GM21529 (cell line): ENCODE data around the gene GLB1L.
A peak's percentile ranks its signal among the peaks of the same experiment; 100 is the strongest.
"Not testable (repeated sequence)": the region's sequence is repeated elsewhere in the genome, so short reads cannot be mapped to it uniquely, and the experiment has no call there.

Source experiments
- ATAC-seq: cut with Tn5 transposase; IDR thresholded peaks from one replicate; pipeline ENCODE4 v1.9.1; 2021; ENCODE audit not compliant: unreplicated experiment

Gene GLB1L

GRCh38 chr2:219281588-219281987, 36.3 kb upstream of the GLB1L start:
- ATAC-seq, result no peak

- ATAC-seq, result no peak
Observed at GRCh38 chr2:219280651-219281050, 35.4 kb upstream of the GLB1L start.

GRCh38 chr2:219279916-219280516, 34.8 kb upstream of the GLB1L start:
- ATAC-seq, result no peak

GRCh38 chr2:219279151-219279915, 34.1 kb upstream of the GLB1L start, which contains the start of gene DNAJB2:
TSS of gene DNAJB2 (plus strand) at chr2:219279366. CDS start at chr2:219279834, 468 bp downstream.
- ATAC-seq, result peak; percentile 82

GRCh38 chr2:219278655-219279150, 33.5 kb upstream of the GLB1L start:
- ATAC-seq, result no peak

- peak; percentile 30 for ATAC-seq
Observed at GRCh38 chr2:219277703-219278654, 32.7 kb upstream of the GLB1L start.

GRCh38 chr2:219274361-219274921, 29.2 kb upstream of the GLB1L start:
- ATAC-seq, result no peak

GRCh38 chr2:219273937-219274336, 28.7 kb upstream of the GLB1L start:
- ATAC-seq, result no peak

- ATAC-seq, result no peak
Observed at GRCh38 chr2:219272995-219273394, 27.8 kb upstream of the GLB1L start.

GRCh38 chr2:219272356-219272755, 27.1 kb upstream of the GLB1L start:
- ATAC-seq, result no peak

GRCh38 chr2:219271021-219271420, 25.8 kb upstream of the GLB1L start:
- no peak for ATAC-seq

GRCh38 chr2:219270055-219270372, 24.8 kb upstream of the GLB1L start:
- ATAC-seq, result no peak

GRCh38 chr2:219269362-219270054, 24.3 kb upstream of the GLB1L start:
- no peak for ATAC-seq

GRCh38 chr2:219268294-219268693, 23.1 kb upstream of the GLB1L start:
- no peak for ATAC-seq

GRCh38 chr2:219266886-219267285, 21.6 kb upstream of the GLB1L start:
- no peak for ATAC-seq

GRCh38 chr2:219266232-219266631, 21.0 kb upstream of the GLB1L start:
- no peak for ATAC-seq

- no peak for ATAC-seq
Observed at GRCh38 chr2:219261024-219261855, 16.0 kb upstream of the GLB1L start.

GRCh38 chr2:219258942-219259341, 13.7 kb upstream of the GLB1L start:
- ATAC-seq, result not testable (repeated sequence)

- peak; percentile 26 for ATAC-seq
Observed at GRCh38 chr2:219254590-219255201, 9.5 kb upstream of the GLB1L start.
